T-helper 9 cell (primary cell): Measurements from ENCODE around the gene EXD2.
"Not testable (repeated sequence)": the region's sequence is repeated elsewhere in the genome, so short reads cannot be mapped to it uniquely, and the experiment has no call there.

Source experiments
- DNase-seq: peaks from one replicate; pipeline ENCODE4 v3.0.0-alpha.2; 2020
- total RNA-seq, 2 donors: gene quantifications; one replicate each; lab custom pipeline; 2026; lab: John Stamatoyannopoulos, UW

The EXD2 gene, protein sequence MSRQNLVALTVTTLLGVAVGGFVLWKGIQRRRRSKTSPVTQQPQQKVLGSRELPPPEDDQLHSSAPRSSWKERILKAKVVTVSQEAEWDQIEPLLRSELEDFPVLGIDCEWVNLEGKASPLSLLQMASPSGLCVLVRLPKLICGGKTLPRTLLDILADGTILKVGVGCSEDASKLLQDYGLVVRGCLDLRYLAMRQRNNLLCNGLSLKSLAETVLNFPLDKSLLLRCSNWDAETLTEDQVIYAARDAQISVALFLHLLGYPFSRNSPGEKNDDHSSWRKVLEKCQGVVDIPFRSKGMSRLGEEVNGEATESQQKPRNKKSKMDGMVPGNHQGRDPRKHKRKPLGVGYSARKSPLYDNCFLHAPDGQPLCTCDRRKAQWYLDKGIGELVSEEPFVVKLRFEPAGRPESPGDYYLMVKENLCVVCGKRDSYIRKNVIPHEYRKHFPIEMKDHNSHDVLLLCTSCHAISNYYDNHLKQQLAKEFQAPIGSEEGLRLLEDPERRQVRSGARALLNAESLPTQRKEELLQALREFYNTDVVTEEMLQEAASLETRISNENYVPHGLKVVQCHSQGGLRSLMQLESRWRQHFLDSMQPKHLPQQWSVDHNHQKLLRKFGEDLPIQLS
- total RNA-seq, result 9.4 to 21.8 reads per million in 2 donors

DNA sequence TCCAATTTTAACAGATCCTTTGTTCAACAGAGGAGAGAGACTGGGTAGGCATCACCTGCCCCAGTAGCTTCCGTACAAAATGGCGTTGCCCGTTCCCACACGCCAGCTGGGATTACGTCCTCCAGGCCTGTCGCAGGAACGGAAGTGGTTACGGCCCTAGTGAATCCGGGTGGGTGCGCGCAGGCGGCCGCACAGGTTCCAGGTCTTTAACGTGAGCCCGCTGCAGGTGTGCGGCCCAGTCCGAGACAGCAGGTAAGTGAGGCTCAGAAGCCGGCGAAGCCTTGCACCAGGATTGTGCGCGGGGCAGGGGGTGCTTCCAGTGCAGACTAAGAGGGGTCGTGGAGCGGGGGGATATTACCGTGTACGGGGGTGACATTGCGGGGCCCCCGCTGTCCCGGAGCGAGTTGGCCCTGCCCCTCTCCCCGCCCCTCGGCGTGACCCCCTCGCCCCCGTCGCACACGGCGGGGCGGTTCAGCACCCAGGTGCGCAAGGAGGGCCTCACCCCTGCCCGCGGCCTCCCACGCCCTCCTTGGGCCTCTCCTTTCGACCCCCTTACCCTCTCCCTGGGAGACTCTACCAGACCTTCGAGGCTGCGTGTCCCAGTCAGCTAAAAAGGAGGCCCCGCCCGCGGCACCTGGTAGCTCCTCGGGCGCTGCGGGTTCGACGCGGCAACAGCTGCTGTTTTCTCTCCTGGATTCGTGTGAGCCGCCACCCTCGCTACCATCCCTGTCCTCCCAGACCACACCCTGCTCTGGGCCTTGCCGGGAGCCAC, at the start of gene EXD2:
Gene EXD2, plus strand, starts transcription at position 159 of the 772 bp plus-strand sequence. CDS start 17,973 bp downstream, outside the sequence.
- peak; percentile 41 for DNase-seq

DNA sequence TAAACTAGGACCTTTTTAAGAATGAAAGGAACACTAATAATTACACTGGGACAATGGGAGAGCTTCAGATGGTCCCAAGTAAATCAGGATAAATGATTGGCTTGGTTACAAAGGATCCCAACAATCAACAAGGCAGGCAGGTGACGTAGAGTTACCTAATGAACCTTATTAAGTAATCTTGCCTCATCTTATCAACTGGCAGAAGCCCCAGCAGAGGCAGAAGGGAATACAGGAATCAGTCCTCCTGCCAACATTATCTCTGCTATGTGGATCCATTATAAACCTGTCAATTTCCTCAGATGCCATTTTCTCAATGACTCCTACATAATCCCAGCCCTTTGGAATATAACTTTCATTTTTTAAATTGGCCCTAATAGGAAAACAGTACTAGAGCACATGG, 49.7 kb upstream of the EXD2 start:
- no peak for DNase-seq

DNA sequence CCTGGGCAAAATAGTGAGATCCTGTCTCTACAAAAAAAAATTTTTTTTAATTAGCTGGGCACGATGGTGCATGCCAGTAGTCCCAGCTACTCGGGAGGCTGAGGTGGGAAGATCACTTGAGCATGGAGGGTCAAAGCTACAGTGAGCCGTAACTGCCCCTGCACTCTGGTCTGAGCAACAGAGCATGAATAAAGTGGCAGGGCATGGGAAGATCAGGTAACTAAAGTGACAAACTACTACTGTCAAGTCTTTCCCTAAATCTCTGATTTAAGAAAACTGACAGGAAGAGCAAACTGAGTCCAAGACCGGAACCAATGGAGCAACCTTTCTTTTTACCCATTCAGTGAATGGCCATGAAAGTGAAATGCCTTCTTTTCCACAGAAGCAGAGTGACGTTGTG, 49.2 kb upstream of the EXD2 start:
- no peak for DNase-seq

DNA sequence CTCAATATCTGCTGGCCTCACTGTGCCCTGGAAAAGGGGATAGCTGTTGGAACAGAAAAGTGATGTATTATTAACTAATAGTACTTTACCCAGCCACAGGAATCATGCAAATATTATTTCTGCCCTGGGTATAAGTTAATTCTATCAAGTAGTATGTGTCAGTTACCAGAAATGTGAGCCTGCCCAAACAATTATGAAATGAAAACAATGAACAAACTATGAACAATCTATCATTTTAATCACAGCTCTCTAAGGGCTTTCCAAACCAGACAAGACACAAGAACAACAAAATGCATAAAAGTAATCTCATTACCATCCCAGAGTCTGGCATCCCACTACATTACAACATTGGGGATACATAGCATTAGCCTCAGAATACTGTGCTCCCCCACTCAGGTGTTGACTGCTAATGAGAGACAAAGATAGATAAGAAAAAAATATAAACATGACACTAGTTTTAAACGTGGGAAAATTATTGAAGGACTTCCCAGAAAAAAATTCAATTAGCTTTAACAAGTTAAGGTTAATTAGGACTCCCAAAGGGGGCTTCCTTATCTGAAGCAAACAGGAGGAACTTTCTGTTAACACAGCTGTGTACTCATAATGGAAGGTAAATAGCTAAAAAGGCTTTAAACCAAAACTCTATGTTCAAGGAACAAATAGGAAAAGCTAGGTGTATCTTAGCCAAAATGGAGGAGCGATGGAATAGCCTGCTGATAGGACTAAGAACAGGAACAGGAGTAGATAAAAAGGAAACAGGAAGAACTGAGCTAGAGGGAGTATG, 41.6 kb upstream of the EXD2 start:
- no peak for DNase-seq

DNA sequence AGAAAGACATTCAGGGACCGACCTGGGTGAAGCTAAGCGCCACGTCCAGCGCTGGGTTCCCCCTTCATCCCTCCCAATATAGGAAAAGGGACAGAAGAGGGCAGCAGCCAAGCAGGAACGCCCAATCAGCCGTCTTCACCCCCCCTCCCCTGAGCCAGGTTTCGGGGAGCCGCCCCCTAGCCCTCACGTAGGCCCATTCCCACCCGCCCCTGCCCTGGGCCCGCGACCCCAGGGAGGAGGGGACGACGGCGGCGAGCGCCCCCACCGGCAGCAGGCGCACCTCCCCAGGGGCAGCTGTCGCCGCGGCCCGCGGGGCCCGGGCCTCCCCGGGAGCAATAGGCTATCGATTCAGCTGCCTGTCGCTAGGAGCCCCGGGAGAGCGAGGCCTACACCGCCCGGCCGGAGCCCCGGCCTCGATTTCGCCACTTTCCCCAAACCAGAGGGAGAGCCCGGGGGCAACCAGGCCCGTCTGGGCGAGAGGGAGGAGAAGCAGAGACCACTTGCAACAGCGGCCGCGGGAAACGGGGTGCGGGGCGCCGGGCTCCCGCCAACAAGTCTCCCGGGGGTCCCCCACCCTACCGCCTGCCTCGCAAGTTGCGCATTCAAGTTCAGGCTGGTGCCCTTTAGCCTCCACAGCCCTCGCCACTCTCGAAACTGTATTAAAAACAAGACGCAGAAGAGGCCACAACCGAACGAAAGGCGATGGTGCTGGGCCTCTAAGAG, 39.7 kb upstream of the EXD2 start:
- DNase-seq, result peak; percentile 72

DNA sequence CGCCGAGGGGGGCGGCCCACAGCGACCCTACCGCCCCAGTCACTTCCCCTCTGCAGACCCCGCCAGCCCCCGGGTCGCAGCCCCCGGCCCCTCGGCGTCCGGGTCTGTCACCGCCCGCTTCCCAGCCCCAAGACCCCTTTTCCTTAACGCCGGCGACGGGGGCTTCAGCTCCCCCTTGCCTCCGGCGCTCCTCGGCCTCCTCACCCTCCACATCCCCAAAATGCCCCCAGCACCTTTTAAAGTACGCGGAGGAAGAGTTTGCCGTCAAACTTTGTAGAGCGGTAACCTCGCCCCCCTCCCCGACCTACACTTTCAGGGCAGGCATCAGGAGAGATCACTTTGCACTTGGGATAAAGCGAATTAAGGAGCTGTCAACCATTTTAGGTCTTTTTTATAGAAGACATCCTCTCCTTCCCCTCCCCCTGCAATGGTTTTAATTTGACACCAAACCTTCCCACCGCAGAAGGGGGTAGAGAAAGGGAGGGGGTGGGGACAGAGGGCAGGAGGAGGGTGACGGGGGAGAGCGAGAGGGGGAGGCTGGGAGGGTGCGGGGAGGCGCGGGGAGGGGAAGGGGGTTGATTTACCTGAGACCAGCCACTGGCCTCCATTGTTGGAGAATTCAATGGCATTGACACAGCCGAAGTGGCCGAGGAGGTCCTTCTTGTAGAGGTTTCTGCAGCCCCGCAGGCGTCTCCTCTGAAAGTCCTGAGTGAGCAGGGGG, 39.0 kb upstream of the EXD2 start:
- DNase-seq, result peak; percentile 40

DNA sequence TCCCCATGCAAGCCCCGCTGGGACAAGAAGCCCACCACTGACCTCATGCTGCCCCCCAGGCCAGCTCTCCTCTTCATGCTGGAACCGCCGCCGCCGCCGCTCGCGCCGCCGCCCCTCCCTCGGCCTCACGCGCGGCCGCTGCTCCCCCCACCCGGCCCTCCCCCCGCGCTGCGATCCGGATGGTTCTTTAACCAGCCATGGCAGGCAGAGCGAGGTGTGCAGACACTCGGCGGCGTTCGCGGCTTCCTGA, 38.5 kb upstream of the EXD2 start, which contains the start of gene DCAF5:
Gene DCAF5, minus strand, starts transcription at position 218 of the 250 bp plus-strand sequence. Its CDS starts 141 bp downstream, at position 77.
- DNase-seq, result peak; percentile 89

DNA sequence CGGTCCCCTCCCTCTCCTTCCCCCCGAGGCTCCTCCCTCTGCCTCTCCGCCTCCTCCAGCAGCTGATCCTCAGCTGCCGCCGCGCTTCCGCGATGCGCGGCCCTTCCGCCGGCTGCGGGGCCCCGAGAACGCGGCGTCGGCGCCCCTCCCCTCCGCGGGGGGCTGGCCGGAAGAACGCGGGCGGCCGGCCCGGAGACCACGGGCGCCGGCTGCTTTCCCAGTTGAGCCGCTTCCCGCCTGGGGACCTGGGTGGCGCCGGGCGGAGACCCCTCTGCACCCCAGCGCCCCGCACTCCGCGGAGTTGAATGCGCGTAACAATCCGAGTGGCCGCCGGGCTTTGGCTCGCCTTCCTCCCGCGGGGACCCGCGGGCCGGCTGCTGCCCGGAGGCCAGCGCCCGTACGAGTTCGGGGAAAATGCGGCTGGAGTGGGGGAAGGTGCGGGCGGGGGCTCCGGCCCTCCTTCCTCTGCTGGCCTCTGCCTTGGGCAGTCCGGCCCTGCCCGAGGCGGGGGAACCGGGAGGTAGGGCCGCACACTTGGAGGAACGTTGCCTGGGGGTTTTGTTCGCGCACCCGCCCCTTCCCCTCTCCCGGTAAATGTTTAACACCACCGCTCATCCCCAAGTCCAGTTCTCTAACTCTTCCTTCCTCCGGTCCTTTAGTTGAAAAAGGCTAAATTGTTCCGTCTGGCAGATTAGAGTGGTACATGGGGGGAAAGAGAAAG, 38.0 kb upstream of the EXD2 start:
- no peak for DNase-seq

DNA sequence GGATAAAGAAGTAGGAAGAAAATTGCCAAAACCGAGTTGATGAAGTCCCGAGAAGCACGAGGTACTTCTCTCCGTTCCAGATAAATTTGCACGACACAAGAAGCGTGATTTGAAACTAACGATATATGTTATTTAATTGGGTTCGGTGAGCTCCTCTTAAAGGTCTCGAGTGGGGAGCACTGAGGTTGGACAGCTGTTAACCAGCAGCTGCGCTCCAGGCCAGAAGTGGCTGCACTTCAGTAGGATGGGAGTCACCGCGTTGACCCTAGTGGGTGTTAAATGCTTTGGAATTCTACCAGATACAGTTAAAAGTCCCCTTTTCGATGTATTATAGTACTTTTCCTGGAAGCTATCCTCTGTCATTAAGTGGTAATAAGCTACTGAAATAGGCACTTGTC, 37.4 kb upstream of the EXD2 start:
- no peak for DNase-seq

DNA sequence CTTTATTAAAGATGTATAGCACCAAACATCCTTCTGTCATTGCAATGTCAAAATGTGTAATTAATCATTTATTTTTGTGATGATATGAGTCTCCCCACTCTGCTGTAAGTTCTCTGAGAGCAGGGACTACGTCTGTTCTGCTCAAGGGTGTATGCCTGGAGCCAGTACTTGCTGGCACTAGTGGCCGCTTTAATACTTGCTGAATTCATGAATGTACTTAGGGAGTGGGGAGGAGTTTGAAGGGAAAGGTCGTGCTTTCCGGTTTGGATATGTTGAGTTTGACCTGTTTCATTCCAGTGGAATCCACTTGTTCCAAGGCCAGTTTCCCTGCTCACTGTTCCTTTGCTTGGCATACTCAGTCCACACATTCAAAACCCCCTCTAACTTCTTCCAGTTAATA, 36.5 kb upstream of the EXD2 start:
- DNase-seq, result no peak

DNA sequence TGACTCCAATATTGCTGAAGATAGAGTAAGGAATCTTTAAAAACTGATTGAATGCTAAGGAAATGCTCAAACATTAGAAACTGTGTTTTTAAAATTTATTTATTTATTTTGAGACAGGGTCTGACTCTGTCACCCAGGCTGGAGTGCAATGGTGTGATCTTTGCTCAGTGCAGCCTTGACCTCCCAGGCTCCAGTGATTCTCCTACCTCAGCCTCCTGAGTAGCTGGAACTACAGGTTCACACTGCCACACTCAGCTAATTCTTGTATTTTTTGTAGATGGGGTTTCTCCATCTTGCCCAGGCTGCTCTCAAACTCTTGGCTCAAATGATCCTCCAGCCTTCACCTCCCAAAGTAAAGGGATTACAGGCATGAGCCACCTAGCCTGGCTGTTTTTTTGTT, 35.1 kb upstream of the EXD2 start:
- no peak for DNase-seq

DNA sequence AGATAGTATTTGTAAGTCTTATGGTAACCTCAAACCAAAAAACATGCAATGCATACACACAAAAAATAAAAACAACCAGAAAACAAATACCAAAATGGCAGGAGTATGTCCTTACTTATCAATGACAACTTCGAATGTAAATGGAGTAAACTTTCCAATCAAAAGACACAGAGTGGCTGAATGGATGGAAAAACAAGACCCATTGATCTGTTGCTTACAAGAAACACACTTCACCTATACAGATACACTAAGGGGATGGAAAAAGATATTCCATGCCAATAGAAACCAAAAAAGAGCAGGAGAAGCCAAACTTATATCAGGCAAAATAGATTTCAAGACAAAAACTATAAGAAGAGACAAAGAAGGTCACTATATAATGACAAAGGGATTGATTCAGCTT, 29.7 kb upstream of the EXD2 start:
- no peak for DNase-seq

DNA sequence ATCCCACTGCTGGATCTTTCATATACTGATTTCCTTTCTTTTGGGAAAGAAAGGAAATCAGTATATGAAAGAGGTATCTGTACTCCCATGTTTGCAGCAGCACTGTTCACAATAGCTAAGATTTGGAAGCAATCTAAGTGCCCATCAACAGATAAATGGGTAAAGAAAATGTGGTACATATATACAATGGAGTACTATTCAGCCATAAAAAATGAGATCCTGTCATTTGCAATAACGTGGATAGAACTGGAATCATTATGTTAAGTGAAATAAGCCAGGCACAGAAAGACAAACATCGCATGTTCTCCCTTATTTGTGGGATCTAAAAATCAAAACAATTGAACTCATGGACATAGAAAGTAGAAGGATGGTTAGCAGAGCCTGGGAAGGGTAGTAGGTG, 25.5 kb upstream of the EXD2 start:
- not testable (repeated sequence) for DNase-seq

DNA sequence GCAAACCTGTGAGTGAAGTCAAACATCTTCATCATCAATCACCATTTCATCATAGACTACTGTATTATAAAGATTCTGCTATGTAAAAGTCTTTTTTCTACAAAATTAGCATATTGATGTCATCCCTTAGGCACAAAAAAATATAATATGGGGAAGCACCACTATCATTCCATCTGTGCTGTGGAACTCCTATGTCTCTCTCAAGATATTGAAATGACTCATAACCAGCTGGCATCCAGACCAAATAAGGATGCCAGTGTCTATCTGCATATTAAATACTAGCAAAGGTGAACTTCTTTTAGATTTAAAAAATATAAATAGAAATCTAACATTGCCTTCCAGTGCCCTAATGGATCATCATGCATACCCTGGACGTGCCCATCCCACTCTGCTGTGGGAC, 20.5 kb upstream of the EXD2 start:
- DNase-seq, result no peak

DNA sequence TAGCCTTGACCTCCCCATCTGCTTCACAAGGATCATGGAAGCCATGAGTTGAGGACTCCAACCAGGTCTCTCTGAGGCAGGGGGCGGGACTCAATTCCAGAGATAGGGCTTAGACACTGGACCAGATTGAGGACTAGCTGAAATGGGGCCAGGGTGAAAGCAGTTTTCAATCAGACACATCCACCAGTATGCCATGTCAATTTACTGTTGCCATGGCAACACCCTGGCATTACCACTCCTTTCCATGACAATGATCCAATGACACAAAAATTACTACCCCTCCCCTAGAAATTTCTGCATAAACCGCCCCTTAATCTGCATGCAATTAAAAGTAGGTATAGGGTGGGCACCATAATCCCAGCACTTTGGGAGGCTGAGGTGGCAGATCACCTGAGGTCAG, 19.7 kb upstream of the EXD2 start:
- no peak for DNase-seq

DNA sequence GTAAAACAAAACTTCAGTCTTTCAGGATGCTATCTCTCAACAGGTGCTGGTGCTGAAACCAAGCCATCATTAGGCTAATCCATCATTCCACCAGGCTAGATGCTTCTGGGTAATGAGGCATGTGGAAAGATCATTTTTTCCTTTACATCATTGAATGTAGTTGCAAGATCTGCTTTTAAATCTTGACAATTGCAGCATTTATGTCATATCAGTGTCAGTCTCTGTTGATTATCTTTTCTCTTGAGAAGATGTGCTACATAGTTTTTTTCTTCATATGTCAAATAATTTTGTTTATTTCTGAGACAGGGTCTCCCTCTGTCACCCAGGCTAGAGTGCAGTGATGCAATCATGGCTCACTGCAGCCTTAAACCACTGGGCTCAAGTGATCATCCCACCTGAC, 16.2 kb upstream of the EXD2 start:
- no peak for DNase-seq

DNA sequence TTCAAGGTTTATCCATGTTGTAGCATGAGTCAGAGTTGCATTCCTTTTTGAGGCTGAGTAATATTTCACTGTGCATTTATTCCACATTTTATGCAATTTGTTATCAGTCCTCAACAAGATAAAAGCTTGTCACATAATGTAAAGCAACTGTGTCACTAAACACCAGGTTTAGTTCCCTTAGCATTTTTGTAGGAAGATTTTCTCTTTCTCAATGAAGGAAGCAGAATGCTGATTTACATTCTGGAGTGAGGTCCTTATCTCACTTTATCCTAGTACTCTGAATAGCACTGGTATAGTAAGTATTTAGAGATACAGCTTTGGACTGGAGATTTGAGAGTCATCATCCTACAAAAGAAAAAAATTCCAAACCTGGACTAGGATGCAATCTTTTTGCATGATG, 9.8 kb upstream of the EXD2 start:
- no peak for DNase-seq

DNA sequence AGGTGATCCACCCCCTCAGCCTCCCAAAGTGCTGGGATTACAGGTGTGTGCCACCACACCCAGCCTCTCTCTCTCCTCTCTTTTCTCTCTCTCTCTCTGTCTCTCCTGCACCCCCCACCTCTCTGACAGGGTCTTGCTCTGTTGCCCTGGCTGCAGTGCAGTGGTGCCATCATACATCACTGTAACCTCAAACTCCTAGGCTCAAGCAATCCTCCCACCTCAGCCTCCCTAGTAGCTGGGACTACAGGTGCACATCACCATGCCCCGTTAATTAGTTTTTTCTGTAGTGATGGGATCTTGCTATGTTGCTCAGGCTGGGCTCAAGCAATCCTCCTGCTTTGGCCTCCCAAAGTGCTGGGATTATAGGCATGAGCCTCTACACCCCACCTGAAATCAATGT, 8.7 kb upstream of the EXD2 start:
- not testable (repeated sequence) for DNase-seq

DNA sequence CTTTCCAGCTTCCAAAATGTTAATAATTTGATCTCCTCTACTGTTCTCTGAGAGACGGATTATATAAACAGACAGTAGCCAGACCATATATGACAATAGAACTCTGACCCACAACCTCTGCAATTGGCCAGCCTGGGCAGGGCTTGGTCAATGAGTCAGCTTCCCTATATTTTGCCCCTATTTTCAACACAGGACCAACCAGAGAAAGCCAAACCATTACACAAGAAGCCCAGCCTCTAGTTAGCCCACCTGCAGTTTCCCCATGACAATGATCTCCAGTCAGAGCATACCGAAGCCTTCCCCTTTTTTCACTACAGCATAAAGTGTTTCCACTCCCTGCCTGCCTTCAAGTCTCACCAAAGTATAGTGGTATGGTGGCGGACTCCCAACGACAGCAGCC, 7.6 kb upstream of the EXD2 start:
- DNase-seq, result no peak

DNA sequence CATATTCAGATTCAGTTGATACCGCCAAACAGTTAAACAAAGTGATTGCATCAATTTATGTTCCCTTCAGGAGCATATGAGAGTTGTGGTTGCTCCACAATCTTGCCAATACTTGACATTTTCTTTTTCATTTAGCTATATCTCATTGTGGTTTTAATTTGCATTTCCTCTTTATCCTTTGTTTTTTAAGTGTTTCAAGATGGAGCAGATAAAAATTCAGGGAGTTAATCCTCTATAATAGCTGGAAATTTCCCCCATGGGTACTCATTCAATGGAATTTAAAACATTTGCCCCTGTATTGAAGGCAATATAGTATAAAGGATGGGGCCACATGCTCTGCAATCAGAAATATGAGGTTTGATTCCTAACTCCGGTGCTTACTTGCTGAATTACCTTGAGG, 1.1 kb upstream of the EXD2 start:
- DNase-seq, result no peak

DNA sequence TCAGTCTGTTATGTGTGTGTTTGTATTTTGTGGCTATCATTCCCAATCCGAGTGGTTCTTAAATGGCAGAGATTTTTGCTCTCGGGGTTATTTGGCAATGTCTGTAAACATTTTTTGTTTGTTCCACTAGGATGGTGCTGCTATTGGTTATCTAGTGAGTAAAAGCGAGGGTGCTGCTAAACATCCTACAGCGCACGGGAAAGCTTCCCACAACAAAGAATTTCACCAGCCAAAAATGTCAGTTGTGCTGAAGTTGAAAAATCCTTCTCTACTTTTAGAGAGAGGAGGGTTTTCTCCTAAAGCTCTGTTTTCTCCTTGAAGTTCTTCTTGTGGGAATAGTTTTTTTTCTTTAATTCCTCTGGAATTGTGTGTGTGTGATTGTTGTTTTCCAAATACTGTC, 2.4 kb downstream of the EXD2 start:
- DNase-seq, result no peak
